ENCODE results near the gene PALLD. TPM values are rescaled to one million over a fixed set of nuclear protein-coding genes. Genes with fewer than 3 reads are reported as not detected.

Gene PALLD
- total RNA-seq, 1 donor from 2014 or later = 179 TPM

GRCh38 chr4:168732714-168733113 is 235.9 kb downstream of the PALLD start:
- TF ChIP-seq, protein P1, sequence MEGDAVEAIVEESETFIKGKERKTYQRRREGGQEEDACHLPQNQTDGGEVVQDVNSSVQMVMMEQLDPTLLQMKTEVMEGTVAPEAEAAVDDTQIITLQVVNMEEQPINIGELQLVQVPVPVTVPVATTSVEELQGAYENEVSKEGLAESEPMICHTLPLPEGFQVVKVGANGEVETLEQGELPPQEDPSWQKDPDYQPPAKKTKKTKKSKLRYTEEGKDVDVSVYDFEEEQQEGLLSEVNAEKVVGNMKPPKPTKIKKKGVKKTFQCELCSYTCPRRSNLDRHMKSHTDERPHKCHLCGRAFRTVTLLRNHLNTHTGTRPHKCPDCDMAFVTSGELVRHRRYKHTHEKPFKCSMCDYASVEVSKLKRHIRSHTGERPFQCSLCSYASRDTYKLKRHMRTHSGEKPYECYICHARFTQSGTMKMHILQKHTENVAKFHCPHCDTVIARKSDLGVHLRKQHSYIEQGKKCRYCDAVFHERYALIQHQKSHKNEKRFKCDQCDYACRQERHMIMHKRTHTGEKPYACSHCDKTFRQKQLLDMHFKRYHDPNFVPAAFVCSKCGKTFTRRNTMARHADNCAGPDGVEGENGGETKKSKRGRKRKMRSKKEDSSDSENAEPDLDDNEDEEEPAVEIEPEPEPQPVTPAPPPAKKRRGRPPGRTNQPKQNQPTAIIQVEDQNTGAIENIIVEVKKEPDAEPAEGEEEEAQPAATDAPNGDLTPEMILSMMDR (IDR thresholded peaks at IDR 0.05) = no peak
- no peaks in the 10 kb centered on the region for H3K9me3 ChIP-seq
- peaks cover 4% of the 10 kb centered on the region for H3K4me1 ChIP-seq
- no peak overlapping the region for H3K4me3 ChIP-seq
- H3K27ac ChIP-seq = no peak overlapping the region
- no peak for DNase-seq
- no peaks in the 10 kb centered on the region for H3K27me3 ChIP-seq
- intact Hi-C loops (cut with DNase I) = no loop called here
- ATAC-seq = no peak
- no peaks in the 10 kb centered on the region for H3K36me3 ChIP-seq

- Histone ChIP-seq H3K36me3 (no peaks in the 10 kb centered on the region), H3K27me3 (no peaks in the 10 kb centered on the region), H3K4me3 (no peak overlapping the region), H3K27ac (peak overlapping the region; percentile 47), H3K9me3 (no peaks in the 10 kb centered on the region), H3K4me1 (peaks cover 4% of the 10 kb centered on the region)
- TF ChIP-seq, protein P1 (IDR thresholded peaks at IDR 0.05) = no peak
- DNase-seq = no peak
- intact Hi-C loops (cut with DNase I) = no loop called here
- no peak for ATAC-seq
These were observed 238.1 kb downstream of the PALLD start for GRCh38 chr4:168734703-168735678.

DNA sequence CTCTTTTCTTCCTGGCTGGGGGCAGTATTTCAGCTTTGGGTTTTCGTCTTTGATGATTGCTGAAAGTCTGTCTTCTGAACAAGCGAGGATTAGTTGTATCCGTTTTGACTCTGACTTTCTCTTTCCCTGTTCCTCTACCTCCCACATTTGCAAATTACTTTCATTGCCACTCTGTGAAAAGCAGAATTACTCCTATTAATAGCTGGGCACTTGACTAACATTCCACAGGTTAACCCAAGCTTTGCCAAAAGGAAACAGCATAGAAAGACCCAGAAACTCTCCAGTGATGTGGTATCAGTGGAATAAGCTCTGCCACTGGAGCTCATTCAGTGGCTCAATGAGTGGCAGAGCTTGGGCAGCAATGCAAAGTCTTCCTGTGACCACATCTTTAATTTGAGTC is 238.9 kb downstream of the PALLD start:
- ATAC-seq = no peak
- TF ChIP-seq, protein P1 (IDR thresholded peaks at IDR 0.05) = no peak
- H3K36me3 ChIP-seq = no peaks in the 10 kb centered on the region
- H3K9me3 ChIP-seq = no peaks in the 10 kb centered on the region
- no peaks in the 10 kb centered on the region for H3K27me3 ChIP-seq
- intact Hi-C loops (cut with DNase I) = no loop called here
- no peak for DNase-seq
- no peak overlapping the region for H3K4me3 ChIP-seq
- H3K27ac ChIP-seq = peak overlapping the region; percentile 43
- peaks cover 4% of the 10 kb centered on the region for H3K4me1 ChIP-seq

- ATAC-seq = no peak
- Histone ChIP-seq H3K36me3 (no peaks in the 10 kb centered on the region), H3K27me3 (no peaks in the 10 kb centered on the region), H3K9me3 (no peaks in the 10 kb centered on the region), H3K27ac (no peak overlapping the region), H3K4me1 (peaks cover 4% of the 10 kb centered on the region), H3K4me3 (no peak overlapping the region)
- intact Hi-C loops (cut with DNase I) = no loop called here
- no peak for DNase-seq
- TF ChIP-seq, protein P1 (IDR thresholded peaks at IDR 0.05) = no peak
These were observed 240.3 kb downstream of the PALLD start for GRCh38 chr4:168736860-168737805.

GRCh38 chr4:168737806-168738172 is 240.9 kb downstream of the PALLD start:
- peaks cover 8% of the 10 kb centered on the region for H3K4me1 ChIP-seq
- DNase-seq (no peak), ATAC-seq (peak; percentile 28)
- no peaks in the 10 kb centered on the region for H3K36me3 ChIP-seq
- intact Hi-C loops (cut with DNase I) = no loop called here
- H3K27me3 ChIP-seq = no peaks in the 10 kb centered on the region
- TF ChIP-seq, protein P1 (IDR thresholded peaks at IDR 0.05) = no peak
- H3K9me3 ChIP-seq = no peaks in the 10 kb centered on the region
- no peak overlapping the region for H3K27ac ChIP-seq
- H3K4me3 ChIP-seq = no peak overlapping the region

Measured in upper lobe of right lung (tissue), 1 donor.